Medulla oblongata (tissue), 1 donor: ENCODE results near the gene CBLB.
"Not testable (repeated sequence)": the region's sequence is repeated elsewhere in the genome, so short reads cannot be mapped to it uniquely, and the experiment has no call there.

ENCODE experiments used
- DNase-seq: peaks from one replicate; pipeline ENCODE4 v3.0.0-alpha.2; 2015; ENCODE audit errors: extremely low spot score

Gene CBLB

GRCh38 chr3:105821433-105821832 lies 47.4 kb downstream of the CBLB start:
- DNase-seq = no peak

GRCh38 chr3:105816833-105817232 lies 52.0 kb downstream of the CBLB start:
- DNase-seq = no peak

- not testable (repeated sequence) for DNase-seq
These were observed 53.5 kb downstream of the CBLB start for GRCh38 chr3:105815331-105815730.

- no peak for DNase-seq
These were observed 55.1 kb downstream of the CBLB start for GRCh38 chr3:105813710-105814109.

GRCh38 chr3:105812194-105812586 lies 56.6 kb downstream of the CBLB start:
- no peak for DNase-seq

- no peak for DNase-seq
These were observed 57.2 kb downstream of the CBLB start for GRCh38 chr3:105811518-105812193.

- no peak for DNase-seq
These were observed 59.5 kb downstream of the CBLB start for GRCh38 chr3:105809208-105809888.

GRCh38 chr3:105807701-105808100 lies 61.1 kb downstream of the CBLB start:
- no peak for DNase-seq

- DNase-seq = no peak
These were observed 61.7 kb downstream of the CBLB start for GRCh38 chr3:105807146-105807545.

- DNase-seq = no peak
These were observed 62.5 kb downstream of the CBLB start for GRCh38 chr3:105806359-105806758.

GRCh38 chr3:105805404-105805803 lies 63.4 kb downstream of the CBLB start:
- no peak for DNase-seq

GRCh38 chr3:105802118-105802706 lies 66.6 kb downstream of the CBLB start:
- DNase-seq = no peak

- DNase-seq = no peak
These were observed 67.4 kb downstream of the CBLB start for GRCh38 chr3:105801397-105801796.

GRCh38 chr3:105800320-105800719 lies 68.5 kb downstream of the CBLB start:
- DNase-seq = no peak

GRCh38 chr3:105799286-105799685 lies 69.5 kb downstream of the CBLB start:
- no peak for DNase-seq

- no peak for DNase-seq
These were observed 70.4 kb downstream of the CBLB start for GRCh38 chr3:105798381-105798934.

- DNase-seq = no peak
These were observed 75.8 kb downstream of the CBLB start for GRCh38 chr3:105793040-105793439.

GRCh38 chr3:105791919-105792786 lies 76.7 kb downstream of the CBLB start:
- DNase-seq = no peak

GRCh38 chr3:105791131-105791530 lies 77.7 kb downstream of the CBLB start:
- no peak for DNase-seq

- DNase-seq = no peak
These were observed 78.3 kb downstream of the CBLB start for GRCh38 chr3:105790534-105790933.

GRCh38 chr3:105788593-105788992 lies 80.2 kb downstream of the CBLB start:
- DNase-seq = no peak

GRCh38 chr3:105787453-105787852 lies 81.4 kb downstream of the CBLB start:
- DNase-seq = no peak
